Heart right ventricle (tissue), 16 donors: ENCODE data around the gene LONRF2. TPM values are rescaled to one million over a fixed set of nuclear protein-coding genes. Genes with fewer than 3 reads are reported as not detected.

Source experiments
- ATAC-seq, 8 donors: fragments of 200-7000 bp; cut with Tn5 transposase; one replicate each; pipeline ENCODE4 v1.9.1; 2020; ENCODE audit warnings: mild to moderate bottlenecking in 8 of 8, moderate library complexity in 8 of 8, moderate number of reproducible peaks in 1 of 8
- DNase-seq, 2 donors: peaks; one replicate each; pipeline ENCODE4 v3.0.0-alpha.2; 2020
- H3K27ac ChIP-seq, 10 donors: fragments of 200-600 bp; sonication (generic) in 2 of 10; one replicate each; pipeline versions ENCODE4 v1.5.0 to v1.8.0; 2020 to 2022; ENCODE audit warnings: mild to moderate bottlenecking in 3 of 10
- H3K27me3 ChIP-seq, 7 donors: fragments of 200-600 bp; one replicate each; pipeline ENCODE4 v1.8.0; 2021 to 2022; ENCODE audit warnings: mild to moderate bottlenecking in 2 of 7
- H3K36me3 ChIP-seq, 9 donors: fragments of 200-600 bp; sonication (generic) in 1 of 9; one replicate each; pipeline versions ENCODE4 v1.5.0 to v1.8.0; 2020 to 2022; ENCODE audit warnings: mild to moderate bottlenecking in 2 of 9
- H3K4me1 ChIP-seq, 9 donors: fragments of 200-600 bp; sonication (generic) in 1 of 9; one replicate each; pipeline versions ENCODE4 v1.5.0 to v1.8.0; 2020 to 2022; ENCODE audit warnings: mild to moderate bottlenecking in 4 of 9
- H3K4me3 ChIP-seq, 10 donors: fragments of 200-600 bp; sonication (generic) in 2 of 10; one replicate each; pipeline versions ENCODE4 v1.5.0 to v1.8.0; 2020 to 2022; ENCODE audit warnings: mild to moderate bottlenecking in 7 of 10, moderate library complexity in 2 of 10
- H3K9me3 ChIP-seq, 11 donors: fragments of 200-600 bp in 10 of 11; sonication (generic) in 2 of 11; one replicate each; pipeline versions ENCODE4 v1.5.0 to v1.8.0; 2013 to 2022; ENCODE audit warnings: mild to moderate bottlenecking in 2 of 11, control low read depth in 1 of 11, moderate library complexity in 1 of 11
- WGBS, 2 donors: extraction: QIAGEN DNeasy Blood & Tissue Kit; methylation state at CpG; one replicate each; pipeline ENCODE4 v1.1.7; 2013; ENCODE audit warnings: inconsistent platforms in 1 of 2; 5-methylcytosine and 5-hydroxymethylcytosine counted together
- intact Hi-C, 10 donors: fragments of 100-400 bp; cut with DNase I; formaldehyde crosslinking; loops; one replicate each; pipeline versions ENCODE4 v1.11.1 to v1.14.2; 2022
- polyA plus RNA-seq, 2 donors: library from polyadenylated mRNA; stranded (reverse); fragments of 200-250 nt; gene quantifications; one replicate each; pipeline ENCODE4 v1.2.3, GENCODE V29; 2013
- total RNA-seq, 10 donors: library from RNA; stranded (reverse); fragmentation: NEBNext Ultra II Directional in 3 of 10; extraction: Animal tissue kit (Norgen Biotek cat#: 25700) in 3 of 10; gene quantifications; one replicate each; pipeline versions ENCODE4 v1.2.1 to v1.2.4, GENCODE V29; 2021 to 2023
- TF ChIP-seq, protein P1 (sequence below), 9 donors: fragments of 200-600 bp; sonication (generic) in 2 of 9; IDR thresholded peaks; one replicate each; pipeline versions ENCODE4 v1.5.0 to v1.8.0; 2021 to 2022; ENCODE audit warnings: antibody characterized with exemption in 9 of 9, mild to moderate bottlenecking in 5 of 9, moderate library complexity in 1 of 9
- donor health status: Arrhythmogenic right ventricular cardiomyopathy.
- donor health status: ischemic (EF 13 %, LVEDD 7.1; RV severe dilation, severe dysfunction).
- donor health status: healthy with polysubstance abuse.
- donor health status: DM: no; HTN: yes; CAD: no.
- donor health status: DM: no; HTN: no; CAD: no.
- donor health status: ischemic (EF 25% LVEDD 6.9; RV normal size, moderate dysfunction).
- donor health status: ischemic (EF 25% LVEDD 5.7; RV mildly dilated, moderate dysfunction).
- donor health status: healthy.
- donor health status: DM: yes; HTN: yes; CAD: no.
- donor health status: Ischemic cardiomyopathy.
- donor health status: ischemic (EF 35%, LVEDD 5.7; RV mildly dilated, moderate dysfunction).
- donor health status: nonischemic (EF 11% LVEDD 7.7; RV severe dilation, severe dysfunction).
- donor health status: DM: yes; HTN: yes; CAD: no.
- donor health status: PGD.
- donor health status: ischemic (EF 29% LVEDD 5.4; RV normal size, mild dysfunction).
- donor health status: nonischemic (EF 23%, LVEDD 6.1; RV moderate dilation, normal function).

LONRF2 gene
- total and polyA plus RNA-seq, 12 donors = 0.58 to 33.3 (median 21.4) TPM

DNA sequence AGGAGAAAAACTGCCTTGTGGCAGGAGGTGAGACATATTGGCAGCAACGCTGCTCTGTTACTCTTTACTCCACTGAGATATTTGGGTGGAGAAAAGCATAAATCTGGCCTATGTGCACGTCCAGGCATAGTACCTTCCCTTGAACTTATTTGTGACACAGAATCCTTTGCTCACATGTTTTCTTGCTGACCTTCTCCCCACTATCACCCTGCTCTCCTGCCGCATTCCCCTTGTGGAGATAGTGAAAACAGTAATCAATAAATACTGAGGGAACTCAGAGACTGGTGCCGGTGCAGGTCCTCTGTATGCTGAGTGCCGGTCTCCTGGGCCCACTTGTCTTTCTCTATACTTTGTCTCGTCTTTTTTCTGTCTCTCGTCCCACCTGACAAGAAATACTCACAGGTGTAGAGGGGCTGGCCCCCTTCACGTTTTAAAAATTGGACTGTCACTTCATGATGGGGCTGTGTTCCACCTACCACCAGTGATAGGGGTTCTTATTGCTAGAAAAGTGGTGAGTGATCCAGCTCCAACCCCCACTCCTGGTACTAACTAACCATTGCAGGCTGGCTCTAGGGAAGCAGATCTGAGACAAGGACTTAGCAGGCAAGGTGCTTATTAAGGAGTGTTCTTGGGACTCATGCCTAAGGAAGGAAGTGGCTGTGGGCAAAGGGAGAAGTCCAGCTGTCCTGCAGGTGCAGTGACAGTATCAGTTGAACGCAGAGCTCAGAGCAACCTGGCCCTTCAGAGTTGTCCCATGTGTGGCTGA, 51.7 kb downstream of the LONRF2 start:
- TF ChIP-seq, protein P1, sequence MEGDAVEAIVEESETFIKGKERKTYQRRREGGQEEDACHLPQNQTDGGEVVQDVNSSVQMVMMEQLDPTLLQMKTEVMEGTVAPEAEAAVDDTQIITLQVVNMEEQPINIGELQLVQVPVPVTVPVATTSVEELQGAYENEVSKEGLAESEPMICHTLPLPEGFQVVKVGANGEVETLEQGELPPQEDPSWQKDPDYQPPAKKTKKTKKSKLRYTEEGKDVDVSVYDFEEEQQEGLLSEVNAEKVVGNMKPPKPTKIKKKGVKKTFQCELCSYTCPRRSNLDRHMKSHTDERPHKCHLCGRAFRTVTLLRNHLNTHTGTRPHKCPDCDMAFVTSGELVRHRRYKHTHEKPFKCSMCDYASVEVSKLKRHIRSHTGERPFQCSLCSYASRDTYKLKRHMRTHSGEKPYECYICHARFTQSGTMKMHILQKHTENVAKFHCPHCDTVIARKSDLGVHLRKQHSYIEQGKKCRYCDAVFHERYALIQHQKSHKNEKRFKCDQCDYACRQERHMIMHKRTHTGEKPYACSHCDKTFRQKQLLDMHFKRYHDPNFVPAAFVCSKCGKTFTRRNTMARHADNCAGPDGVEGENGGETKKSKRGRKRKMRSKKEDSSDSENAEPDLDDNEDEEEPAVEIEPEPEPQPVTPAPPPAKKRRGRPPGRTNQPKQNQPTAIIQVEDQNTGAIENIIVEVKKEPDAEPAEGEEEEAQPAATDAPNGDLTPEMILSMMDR (IDR thresholded peaks at IDR 0.05) = no peak
- no peak for ATAC-seq
- intact Hi-C loops = no loop called here
- Histone ChIP-seq H3K4me1 (peaks cover 0 to 10% (median 0%) of the 10 kb centered on the region in 9 donors), H3K36me3 (peaks cover 0 to 10% (median 0%) of the 10 kb centered on the region in 9 donors), H3K9me3 (no peaks in the 10 kb centered on the region), H3K27me3 (no peaks in the 10 kb centered on the region), H3K27ac (no peak overlapping the region), H3K4me3 (no peak overlapping the region)
- 91 to 93% methylated on average over 9 of the region's 9 CpGs for WGBS, 2 donors
- DNase-seq = no peak

DNA sequence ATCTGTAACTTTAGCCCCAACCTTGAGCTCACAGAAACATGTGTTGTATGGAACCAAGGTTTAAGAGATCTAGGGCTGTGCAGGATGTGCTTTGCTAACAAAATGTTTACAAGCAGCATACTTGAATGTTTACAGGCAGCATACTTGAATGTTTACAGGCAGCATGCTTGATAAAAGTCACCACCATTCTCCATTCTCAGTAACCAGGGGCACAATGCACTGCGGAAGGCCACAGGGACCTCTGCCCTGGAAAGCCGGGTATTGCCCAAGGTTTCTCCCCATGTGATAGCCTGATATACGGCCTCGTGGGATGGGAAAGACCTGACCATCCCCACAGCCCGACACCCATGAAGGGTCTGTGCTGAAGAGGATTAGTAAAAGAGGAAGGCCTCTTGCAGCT, 52.4 kb downstream of the LONRF2 start:
- 88 to 92% methylated on average over 5 of the region's 5 CpGs for WGBS, 2 donors
- ATAC-seq (no peak), DNase-seq (no peak)
- intact Hi-C loops = no loop called here
- Histone ChIP-seq H3K36me3 (peaks cover 0 to 4% (median 0%) of the 10 kb centered on the region in 9 donors), H3K27me3 (no peaks in the 10 kb centered on the region), H3K27ac (no peak overlapping the region), H3K4me1 (peaks cover 0 to 10% (median 0%) of the 10 kb centered on the region in 9 donors), H3K9me3 (no peaks in the 10 kb centered on the region), H3K4me3 (no peak overlapping the region)
- TF ChIP-seq, protein P1 (IDR thresholded peaks at IDR 0.05) = no peak

DNA sequence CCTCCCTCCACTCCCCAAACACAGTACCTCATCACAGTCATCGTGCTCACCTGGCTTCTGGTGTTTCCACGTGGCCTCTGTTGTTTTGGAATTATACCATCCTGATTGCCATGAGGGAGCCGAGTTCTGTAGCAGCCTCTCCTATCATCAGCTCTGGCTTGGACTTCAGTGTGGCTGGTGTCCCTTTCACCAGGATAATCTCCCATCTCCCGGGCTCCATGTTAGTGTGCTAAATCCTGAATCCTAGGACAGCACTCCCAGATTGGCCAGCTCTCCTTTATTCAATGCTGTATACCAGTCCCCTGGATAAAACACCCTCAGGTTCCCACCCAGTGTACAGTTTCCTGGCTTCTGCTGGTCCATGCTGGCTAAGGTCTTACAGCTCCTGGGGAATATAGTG, 53.3 kb downstream of the LONRF2 start:
- no peak for ATAC-seq

DNA sequence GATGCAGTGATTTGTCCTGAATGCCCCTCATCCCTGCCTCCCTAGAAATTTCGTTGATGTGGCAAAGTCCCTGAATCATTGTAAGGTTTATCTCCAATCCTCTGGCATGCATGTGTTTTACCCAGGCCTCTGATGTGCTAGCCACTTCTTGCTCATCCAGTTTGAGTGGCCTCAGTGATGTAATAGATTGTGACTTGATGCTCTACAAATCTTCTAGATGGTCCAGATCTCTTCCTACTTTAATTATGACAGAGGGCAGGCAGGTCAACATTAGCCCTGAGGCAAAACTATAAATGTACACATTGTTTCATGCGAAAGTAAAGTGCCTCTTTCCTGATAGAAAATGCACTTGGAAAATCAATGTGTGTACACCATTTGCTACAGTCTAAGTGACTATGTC, 54.5 kb downstream of the LONRF2 start:
- Histone ChIP-seq H3K4me3 (no peak overlapping the region), H3K27ac (no peak overlapping the region), H3K27me3 (peaks cover 0 to 6% (median 0%) of the 10 kb centered on the region in 7 donors), H3K4me1 (peaks cover 0 to 7% (median 0%) of the 10 kb centered on the region in 9 donors), H3K36me3 (no peaks in the 10 kb centered on the region), H3K9me3 (no peaks in the 10 kb centered on the region)
- intact Hi-C loops = no loop called here
- ATAC-seq = no peak
- no peak for DNase-seq
- TF ChIP-seq, protein P1 (IDR thresholded peaks at IDR 0.05) = no peak
- 70 to 72% methylated on average over 2 of the region's 2 CpGs for WGBS, 2 donors

More for the DNA sequence above, 53.3 kb downstream of the LONRF2 start:
- no peak overlapping the region for H3K27ac ChIP-seq
- WGBS, 2 donors = 83 to 91% methylated on average over 4 of the region's 4 CpGs
- H3K4me3 ChIP-seq = no peak overlapping the region
- no peak for DNase-seq
- peaks cover 0 to 10% (median 0%) of the 10 kb centered on the region in 9 donors for H3K4me1 ChIP-seq
- intact Hi-C loops = no loop called here
- TF ChIP-seq, protein P1 (IDR thresholded peaks at IDR 0.05) = no peak
- no peaks in the 10 kb centered on the region for H3K27me3 ChIP-seq
- H3K36me3 ChIP-seq = no peaks in the 10 kb centered on the region
- H3K9me3 ChIP-seq = no peaks in the 10 kb centered on the region
